ENCODE measurements around the gene NAT10. TPM values are rescaled to one million over a fixed set of nuclear protein-coding genes. Genes with fewer than 3 reads are reported as not detected.

NAT10 gene
- total RNA-seq, 1 donor from 2014 or later, result 32.2 TPM

- Mint-ChIP-seq H3K9me3 (ENCODE audit: unreplicated experiment) (no peaks in the 10 kb centered on the region), H3K36me3 (ENCODE audit: low read depth, unreplicated experiment) (peaks cover 36% of the 10 kb centered on the region), H3K4me3 (ENCODE audit: unreplicated experiment) (no peak overlapping the region), H3K27me3 (ENCODE audit: low read depth, unreplicated experiment) (no peaks in the 10 kb centered on the region), H3K27ac (ENCODE audit: unreplicated experiment) (no peak overlapping the region), H3K4me1 (ENCODE audit: low read depth, unreplicated experiment) (no peaks in the 10 kb centered on the region)
- peaks cover 70% of the 10 kb centered on the region for H3K36me3 ChIP-seq (ENCODE audit: insufficient read depth, low read length)
- H3K27ac ChIP-seq (ENCODE audit: low read depth, low read length), result no peak overlapping the region
- peaks cover 30% of the 10 kb centered on the region for H4K20me1 ChIP-seq (ENCODE audit: insufficient read depth, low read length)
- no peaks in the 10 kb centered on the region for H3K9me3 ChIP-seq (ENCODE audit: insufficient read depth, low read depth, low read length)
- H3K27me3 ChIP-seq (ENCODE audit: insufficient read depth, low read length), result no peaks in the 10 kb centered on the region
- DNase-seq (ENCODE audit: low read depth) (peak; percentile 15), FAIRE-seq (no peak)
- H3K4me1 ChIP-seq (ENCODE audit: insufficient read depth, low read length), result no peaks in the 10 kb centered on the region
- no peak overlapping the region for H3K4me3 ChIP-seq (ENCODE audit: insufficient read depth, low read depth, low read length)
- H3K4me2 ChIP-seq (ENCODE audit: low read length), result no peak overlapping the region
- no peak for TF ChIP-seq EZH2 (IDR thresholded peaks at IDR 0.05; ENCODE audit: insufficient read depth, low read length)
- TF ChIP-seq CTCF (IDR thresholded peaks at IDR 0.05; ENCODE audit: insufficient read depth, low read depth, low read length), result no peak
- no peak overlapping the region for H3K9ac ChIP-seq (ENCODE audit: low read length)
- no peak overlapping the region for H2AFZ ChIP-seq (ENCODE audit: low read depth, low read length)
- H3K79me2 ChIP-seq (ENCODE audit: insufficient read depth, low read length), result no peaks in the 10 kb centered on the region
Observed at GRCh38 chr11:34136420-34136819, 31.0 kb downstream of the NAT10 start.

- peaks cover 74% of the 10 kb centered on the region for H3K36me3 ChIP-seq (ENCODE audit: insufficient read depth, low read length)
- FAIRE-seq, result no peak
Observed at GRCh38 chr11:34139346-34139745, 33.9 kb downstream of the NAT10 start.

More at GRCh38 chr11:34139346-34139745, 33.9 kb downstream of the NAT10 start:
- no peak overlapping the region for H3K27ac ChIP-seq (ENCODE audit: low read depth, low read length)
- H2AFZ ChIP-seq (ENCODE audit: low read depth, low read length), result no peak overlapping the region
- H3K27me3 Mint-ChIP-seq (ENCODE audit: low read depth, unreplicated experiment), result no peaks in the 10 kb centered on the region
- no peak overlapping the region for H3K4me3 Mint-ChIP-seq (ENCODE audit: unreplicated experiment)
- TF ChIP-seq EZH2 (IDR thresholded peaks at IDR 0.05; ENCODE audit: insufficient read depth, low read length) (no peak), CTCF (IDR thresholded peaks at IDR 0.05; ENCODE audit: insufficient read depth, low read depth, low read length) (no peak)
- peaks cover 25% of the 10 kb centered on the region for H4K20me1 ChIP-seq (ENCODE audit: insufficient read depth, low read length)
- H3K79me2 ChIP-seq (ENCODE audit: insufficient read depth, low read length), result no peaks in the 10 kb centered on the region
- H3K9me3 Mint-ChIP-seq (ENCODE audit: unreplicated experiment), result no peaks in the 10 kb centered on the region
- H3K4me3 ChIP-seq (ENCODE audit: insufficient read depth, low read depth, low read length), result no peak overlapping the region
- H3K36me3 Mint-ChIP-seq (ENCODE audit: low read depth, unreplicated experiment), result peaks cover 39% of the 10 kb centered on the region
- no peaks in the 10 kb centered on the region for H3K9me3 ChIP-seq (ENCODE audit: insufficient read depth, low read depth, low read length)
- no peaks in the 10 kb centered on the region for H3K4me1 ChIP-seq (ENCODE audit: insufficient read depth, low read length)
- H3K4me1 Mint-ChIP-seq (ENCODE audit: low read depth, unreplicated experiment), result peaks cover 2% of the 10 kb centered on the region
- no peak overlapping the region for H3K9ac ChIP-seq (ENCODE audit: low read length)
- no peaks in the 10 kb centered on the region for H3K27me3 ChIP-seq (ENCODE audit: insufficient read depth, low read length)
- no peak for DNase-seq (ENCODE audit: low read depth)
- no peak overlapping the region for H3K4me2 ChIP-seq (ENCODE audit: low read length)
- H3K27ac Mint-ChIP-seq (ENCODE audit: unreplicated experiment), result no peak overlapping the region
